SKM-1 (cell line): ENCODE results near the gene CDK11B.
"Not testable (repeated sequence)": the region's sequence is repeated elsewhere in the genome, so short reads cannot be mapped to it uniquely, and the experiment has no call there.

Source experiments
- DNase-seq: peaks from one replicate; lab custom pipeline; 2025; ENCODE audit not compliant: unreplicated experiment; lab: John Stamatoyannopoulos, UW

CDK11B gene

GRCh38 chr1:1662830-1663560, 4.2 kb upstream of the CDK11B start:
- not testable (repeated sequence) for DNase-seq

GRCh38 chr1:1662392-1662791, 3.6 kb upstream of the CDK11B start:
- DNase-seq, result not testable (repeated sequence)

GRCh38 chr1:1648265-1648664, 10.5 kb downstream of the CDK11B start:
- not testable (repeated sequence) for DNase-seq

GRCh38 chr1:1647567-1648241, 11.1 kb downstream of the CDK11B start:
- DNase-seq, result not testable (repeated sequence)

GRCh38 chr1:1646326-1646725, 12.5 kb downstream of the CDK11B start:
- not testable (repeated sequence) for DNase-seq

- not testable (repeated sequence) for DNase-seq
Measured at GRCh38 chr1:1640711-1641461, 17.9 kb downstream of the CDK11B start.

- not testable (repeated sequence) for DNase-seq
Measured at GRCh38 chr1:1640081-1640480, 18.7 kb downstream of the CDK11B start.

- not testable (repeated sequence) for DNase-seq
Measured at GRCh38 chr1:1639368-1639767, 19.4 kb downstream of the CDK11B start.

GRCh38 chr1:1638528-1638927, 20.3 kb downstream of the CDK11B start:
- not testable (repeated sequence) for DNase-seq

GRCh38 chr1:1637479-1637875, 21.3 kb downstream of the CDK11B start:
- not testable (repeated sequence) for DNase-seq

GRCh38 chr1:1636621-1637478, 22.0 kb downstream of the CDK11B start:
- DNase-seq, result not testable (repeated sequence)

GRCh38 chr1:1634613-1635012, 24.2 kb downstream of the CDK11B start:
- DNase-seq, result not testable (repeated sequence)

GRCh38 chr1:1633409-1633808, 25.4 kb downstream of the CDK11B start:
- not testable (repeated sequence) for DNase-seq

- no peak for DNase-seq
Measured at GRCh38 chr1:1631782-1632420, 26.9 kb downstream of the CDK11B start, which contains the start of gene MMP23B. MMP23B (plus strand) TSS chr1:1632173; CDS start chr1:1632219, 46 bp downstream.

- no peak for DNase-seq
Measured at GRCh38 chr1:1630965-1631781, 27.6 kb downstream of the CDK11B start.

GRCh38 chr1:1630191-1630964, 28.4 kb downstream of the CDK11B start:
- DNase-seq, result no peak

GRCh38 chr1:1629430-1630190, 29.2 kb downstream of the CDK11B start:
- no peak for DNase-seq
